Measurements from ENCODE around the gene LTBP1.

Gene LTBP1

DNA sequence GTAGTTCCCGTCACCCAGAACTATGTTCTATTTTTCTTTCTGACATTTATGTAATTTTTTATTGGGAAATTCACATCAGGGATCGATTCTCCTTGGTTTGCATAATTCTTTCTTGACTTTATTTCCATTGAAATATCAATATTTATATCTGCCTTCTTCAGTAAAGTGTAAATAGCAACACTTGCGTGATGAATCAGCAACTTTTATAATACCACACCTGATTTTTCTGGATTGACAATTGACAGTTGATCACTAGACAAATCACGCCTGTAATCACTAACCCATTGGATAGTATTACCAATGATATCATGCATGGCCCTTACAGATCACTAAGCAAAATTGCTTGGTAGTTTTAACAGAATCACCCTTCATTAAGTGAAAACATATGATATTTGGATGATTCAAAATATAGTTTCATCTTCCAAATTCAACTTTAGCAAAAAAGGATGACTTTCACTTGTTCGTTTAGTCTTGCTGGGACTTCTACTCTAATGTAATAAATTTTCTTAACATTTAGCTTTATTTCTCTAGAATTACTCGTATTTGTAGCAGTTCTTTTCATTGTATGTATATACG lies 390.7 kb downstream of the LTBP1 start:
- Histone ChIP-seq H2AFZ (ENCODE audit: low read length, unreplicated experiment) (no peak overlapping the region), H3K36me3 (ENCODE audit: insufficient read depth, low read length) (0 out of 2 replicates have a peak, but pooled peaks cover 3% of the 10 kb centered on the region), H3K27ac (ENCODE audit: low read depth, low read length) (no peak overlapping the region), H3K4me3 (ENCODE audit: low read depth, low read length) (no peak overlapping the region), H3K4me1 (ENCODE audit: control insufficient read depth, insufficient read depth, low read length, unreplicated experiment) (peaks cover 14% of the 10 kb centered on the region), H3K79me2 (ENCODE audit: control insufficient read depth, insufficient read depth, low read length, unreplicated experiment) (no peaks in the 10 kb centered on the region), H3K27me3 (ENCODE audit: insufficient read depth, low read length) (no peaks in the 10 kb centered on the region)

DNA sequence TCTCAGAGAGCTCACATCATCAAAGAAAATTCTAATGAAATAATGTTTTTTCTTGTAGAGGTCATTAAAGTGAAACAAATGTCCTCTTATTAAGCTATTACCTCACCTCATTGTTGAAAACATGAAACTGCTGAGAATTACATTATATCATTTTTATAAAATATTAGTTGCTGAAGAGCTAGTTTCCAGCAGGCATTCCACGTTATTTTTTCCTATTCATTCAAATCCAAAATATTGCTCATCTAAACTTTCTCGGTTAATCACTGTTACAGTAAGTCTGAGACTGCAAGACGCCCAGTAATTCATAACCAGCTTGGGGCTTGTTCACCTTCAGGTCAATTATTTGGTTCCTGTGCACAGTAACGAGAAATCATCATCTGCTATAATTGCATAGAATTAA lies 391.2 kb downstream of the LTBP1 start:
- H3K36me3 ChIP-seq (ENCODE audit: insufficient read depth, low read length), result 0 out of 2 replicates have a peak, but pooled peaks cover 3% of the 10 kb centered on the region

DNA sequence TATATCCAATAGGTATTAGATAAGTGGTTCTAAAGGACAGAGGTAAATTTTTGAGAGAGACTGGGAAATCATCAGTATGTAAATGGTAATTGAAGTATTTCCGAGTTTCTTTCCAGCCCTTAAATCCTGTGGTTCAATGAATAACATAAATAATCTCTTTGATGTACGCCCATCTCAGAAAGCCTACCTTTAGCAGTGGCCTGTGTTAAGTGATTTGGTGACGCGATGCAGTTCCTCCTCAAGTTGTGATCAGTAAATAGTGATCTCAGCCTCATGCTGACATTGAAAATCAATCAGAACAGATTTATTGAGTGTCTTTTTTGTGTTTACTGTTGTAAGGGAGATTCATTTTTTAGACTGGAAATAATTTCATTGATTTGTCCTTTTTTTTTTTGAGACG lies 392.5 kb downstream of the LTBP1 start:
- H3K79me2 ChIP-seq (ENCODE audit: control insufficient read depth, insufficient read depth, low read length, unreplicated experiment), result no peaks in the 10 kb centered on the region
- no peaks in the 10 kb centered on the region for H3K27me3 ChIP-seq (ENCODE audit: insufficient read depth, low read length)
- no peak overlapping the region for H3K4me3 ChIP-seq (ENCODE audit: low read depth, low read length)
- H3K36me3 ChIP-seq (ENCODE audit: insufficient read depth, low read length), result 0 out of 2 replicates have a peak, but pooled peaks cover 3% of the 10 kb centered on the region
- H3K4me1 ChIP-seq (ENCODE audit: control insufficient read depth, insufficient read depth, low read length, unreplicated experiment), result peaks cover 14% of the 10 kb centered on the region
- H2AFZ ChIP-seq (ENCODE audit: low read length, unreplicated experiment), result no peak overlapping the region
- H3K27ac ChIP-seq (ENCODE audit: low read depth, low read length), result no peak overlapping the region

More for the DNA sequence above, 391.2 kb downstream of the LTBP1 start:
- Histone ChIP-seq H3K27ac (ENCODE audit: low read depth, low read length) (no peak overlapping the region), H3K27me3 (ENCODE audit: insufficient read depth, low read length) (no peaks in the 10 kb centered on the region), H3K79me2 (ENCODE audit: control insufficient read depth, insufficient read depth, low read length, unreplicated experiment) (no peaks in the 10 kb centered on the region), H2AFZ (ENCODE audit: low read length, unreplicated experiment) (no peak overlapping the region), H3K4me3 (ENCODE audit: low read depth, low read length) (no peak overlapping the region), H3K4me1 (ENCODE audit: control insufficient read depth, insufficient read depth, low read length, unreplicated experiment) (peaks cover 14% of the 10 kb centered on the region)

DNA sequence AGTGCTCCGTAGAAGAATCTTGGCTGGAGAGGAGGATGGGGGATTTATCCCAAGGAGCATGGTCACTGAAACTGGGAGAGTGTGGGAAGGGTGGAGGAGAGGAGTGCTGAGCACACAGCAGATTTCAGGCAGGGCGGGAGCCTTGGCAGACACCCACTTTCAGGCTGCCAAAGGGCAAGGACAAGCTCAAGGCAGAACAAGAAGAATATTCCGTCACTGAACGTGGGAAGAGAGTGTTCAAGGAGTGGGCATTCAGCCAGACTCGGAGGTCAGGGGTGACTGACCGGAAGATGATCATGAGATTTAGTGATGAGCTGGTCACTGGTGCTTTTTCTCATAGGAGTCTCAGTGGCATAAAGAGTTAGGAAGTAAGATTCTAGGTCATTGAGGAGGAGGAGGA lies 393.5 kb downstream of the LTBP1 start:
- Histone ChIP-seq H3K4me3 (ENCODE audit: low read depth, low read length) (no peak overlapping the region), H3K4me1 (ENCODE audit: control insufficient read depth, insufficient read depth, low read length, unreplicated experiment) (peaks cover 14% of the 10 kb centered on the region), H2AFZ (ENCODE audit: low read length, unreplicated experiment) (no peak overlapping the region), H3K79me2 (ENCODE audit: control insufficient read depth, insufficient read depth, low read length, unreplicated experiment) (no peaks in the 10 kb centered on the region), H3K27me3 (ENCODE audit: insufficient read depth, low read length) (no peaks in the 10 kb centered on the region), H3K27ac (ENCODE audit: low read depth, low read length) (peak overlapping the region; percentile 50; the same call in 1 of the 2 replicates), H3K36me3 (ENCODE audit: insufficient read depth, low read length) (0 out of 2 replicates have a peak, but pooled peaks cover 3% of the 10 kb centered on the region)

DNA sequence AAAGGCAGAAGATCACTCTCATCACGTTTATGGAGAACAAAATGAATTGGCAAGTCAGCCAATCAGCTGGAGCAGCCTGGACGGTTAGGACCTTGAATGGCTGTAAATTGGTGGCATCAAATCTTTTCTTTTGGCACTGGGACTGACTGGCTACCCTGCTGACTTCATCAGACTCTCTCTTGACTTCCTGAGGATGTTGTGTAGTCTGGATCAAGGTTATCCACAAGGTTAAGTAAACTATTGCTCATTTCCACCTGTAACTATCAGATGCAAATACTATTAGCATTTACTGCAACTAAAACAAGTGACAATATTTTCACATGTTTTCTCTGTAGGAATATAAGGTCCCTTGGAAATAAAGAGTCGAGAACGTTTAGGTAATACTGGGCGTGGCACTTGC lies 395.4 kb downstream of the LTBP1 start:
- H3K27me3 ChIP-seq (ENCODE audit: insufficient read depth, low read length), result no peaks in the 10 kb centered on the region
- no peak overlapping the region for H2AFZ ChIP-seq (ENCODE audit: low read length, unreplicated experiment)
- no peaks in the 10 kb centered on the region for H3K79me2 ChIP-seq (ENCODE audit: control insufficient read depth, insufficient read depth, low read length, unreplicated experiment)
- H3K36me3 ChIP-seq (ENCODE audit: insufficient read depth, low read length), result 0 out of 2 replicates have a peak, but pooled peaks cover 3% of the 10 kb centered on the region
- no peak overlapping the region for H3K4me3 ChIP-seq (ENCODE audit: low read depth, low read length)
- peaks cover 14% of the 10 kb centered on the region for H3K4me1 ChIP-seq (ENCODE audit: control insufficient read depth, insufficient read depth, low read length, unreplicated experiment)
- no peak overlapping the region for H3K27ac ChIP-seq (ENCODE audit: low read depth, low read length)

DNA sequence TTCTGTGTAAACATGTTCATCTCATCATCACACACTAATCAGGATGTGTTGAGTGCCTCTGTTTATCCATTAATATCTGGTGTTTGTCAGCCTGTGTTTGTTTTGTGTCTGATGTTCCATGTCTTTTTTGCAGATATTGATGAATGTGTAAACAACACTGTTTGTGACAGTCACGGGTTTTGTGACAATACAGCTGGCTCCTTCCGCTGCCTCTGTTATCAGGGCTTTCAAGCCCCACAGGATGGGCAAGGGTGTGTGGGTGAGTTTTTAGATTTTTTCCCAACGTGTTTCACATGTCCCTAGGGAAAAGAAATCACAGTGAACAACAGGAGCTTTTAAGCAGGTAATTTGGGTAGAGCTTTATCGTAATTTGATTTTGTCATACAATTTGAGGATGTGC lies 396.0 kb downstream of the LTBP1 start:
- H3K4me1 ChIP-seq (ENCODE audit: control insufficient read depth, insufficient read depth, low read length, unreplicated experiment), result peaks cover 14% of the 10 kb centered on the region
- H3K27me3 ChIP-seq (ENCODE audit: insufficient read depth, low read length), result no peaks in the 10 kb centered on the region
- no peak overlapping the region for H3K4me3 ChIP-seq (ENCODE audit: low read depth, low read length)
- 0 out of 2 replicates have a peak, but pooled peaks cover 4% of the 10 kb centered on the region for H3K36me3 ChIP-seq (ENCODE audit: insufficient read depth, low read length)
- no peak overlapping the region for H3K27ac ChIP-seq (ENCODE audit: low read depth, low read length)
- no peak overlapping the region for H2AFZ ChIP-seq (ENCODE audit: low read length, unreplicated experiment)
- H3K79me2 ChIP-seq (ENCODE audit: control insufficient read depth, insufficient read depth, low read length, unreplicated experiment), result no peaks in the 10 kb centered on the region

DNA sequence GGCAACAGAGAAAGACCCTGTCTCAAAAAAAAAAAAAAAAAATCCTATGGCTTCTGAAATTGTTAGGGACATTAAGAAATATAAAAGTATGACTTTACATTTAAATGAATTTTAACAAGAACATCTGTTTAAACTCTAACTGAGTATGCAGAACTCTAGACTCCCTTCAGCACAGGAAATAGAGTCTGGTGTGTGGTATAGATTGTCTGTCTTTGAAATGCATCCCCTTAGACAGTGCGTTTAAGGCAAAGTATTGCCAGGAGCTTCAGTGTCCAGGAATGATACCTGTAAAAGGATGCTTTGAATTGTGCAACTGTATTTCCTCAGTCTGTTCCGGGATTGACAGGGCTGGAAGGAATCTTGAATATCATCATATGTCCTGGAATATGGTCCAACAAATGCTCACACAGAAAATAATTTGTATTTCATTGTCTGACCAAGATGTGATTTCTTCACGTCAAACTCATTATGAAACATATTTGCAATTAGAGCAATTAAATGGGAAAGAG lies 396.7 kb downstream of the LTBP1 start:
- Histone ChIP-seq H3K79me2 (ENCODE audit: control insufficient read depth, insufficient read depth, low read length, unreplicated experiment) (no peaks in the 10 kb centered on the region), H3K27ac (ENCODE audit: low read depth, low read length) (no peak overlapping the region), H2AFZ (ENCODE audit: low read length, unreplicated experiment) (no peak overlapping the region), H3K4me1 (ENCODE audit: control insufficient read depth, insufficient read depth, low read length, unreplicated experiment) (peaks cover 14% of the 10 kb centered on the region), H3K4me3 (ENCODE audit: low read depth, low read length) (no peak overlapping the region), H3K27me3 (ENCODE audit: insufficient read depth, low read length) (no peaks in the 10 kb centered on the region), H3K36me3 (ENCODE audit: insufficient read depth, low read length) (0 out of 2 replicates have a peak, but pooled peaks cover 6% of the 10 kb centered on the region)

DNA sequence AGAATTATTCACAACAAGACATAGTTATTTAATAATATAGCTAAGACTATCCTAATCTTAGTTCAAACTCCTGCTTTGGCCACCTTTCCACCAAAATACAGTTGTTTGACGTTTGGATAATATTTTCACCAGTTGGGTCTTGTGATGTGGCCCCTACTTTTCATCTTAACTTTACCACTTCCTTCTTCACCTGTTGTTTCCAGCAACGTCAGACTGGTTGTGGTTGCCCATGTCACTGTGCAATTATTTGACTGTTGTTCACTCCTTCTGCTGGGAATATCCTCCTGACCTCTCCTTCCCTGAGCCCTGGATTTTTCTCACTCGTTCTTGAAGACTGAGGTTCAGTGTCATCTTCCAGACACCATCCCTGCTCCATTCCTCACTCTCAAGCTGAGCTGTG lies 397.5 kb downstream of the LTBP1 start:
- Histone ChIP-seq H3K27ac (ENCODE audit: low read depth, low read length) (no peak overlapping the region), H3K27me3 (ENCODE audit: insufficient read depth, low read length) (no peaks in the 10 kb centered on the region), H2AFZ (ENCODE audit: low read length, unreplicated experiment) (no peak overlapping the region), H3K4me1 (ENCODE audit: control insufficient read depth, insufficient read depth, low read length, unreplicated experiment) (peaks cover 14% of the 10 kb centered on the region), H3K36me3 (ENCODE audit: insufficient read depth, low read length) (0 out of 2 replicates have a peak, but pooled peaks cover 6% of the 10 kb centered on the region), H3K4me3 (ENCODE audit: low read depth, low read length) (no peak overlapping the region), H3K79me2 (ENCODE audit: control insufficient read depth, insufficient read depth, low read length, unreplicated experiment) (no peaks in the 10 kb centered on the region)

DNA sequence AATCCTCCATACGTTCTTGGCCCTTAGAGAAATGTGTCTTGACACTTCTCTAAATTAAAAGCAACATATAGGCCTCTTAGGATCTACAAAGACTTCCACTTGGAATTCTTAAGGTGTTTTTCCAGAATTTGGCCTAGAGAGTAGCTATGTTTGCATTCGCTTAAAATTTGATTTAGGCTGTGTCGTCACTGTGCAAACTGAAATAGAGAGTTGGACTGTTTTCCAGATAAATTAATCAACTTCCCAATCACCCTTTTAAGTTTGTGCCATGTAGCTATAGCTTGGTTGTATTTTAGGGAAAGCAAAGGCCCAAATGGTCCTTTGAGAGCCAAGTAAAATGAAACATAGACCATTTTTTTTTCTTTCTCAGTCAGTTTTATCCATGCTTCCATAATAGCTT lies 401.1 kb downstream of the LTBP1 start:
- Histone ChIP-seq H3K4me3 (ENCODE audit: low read depth, low read length) (no peak overlapping the region), H3K79me2 (ENCODE audit: control insufficient read depth, insufficient read depth, low read length, unreplicated experiment) (no peaks in the 10 kb centered on the region), H3K36me3 (ENCODE audit: insufficient read depth, low read length) (0 out of 2 replicates have a peak, but pooled peaks cover 3% of the 10 kb centered on the region), H2AFZ (ENCODE audit: low read length, unreplicated experiment) (no peak overlapping the region), H3K27ac (ENCODE audit: low read depth, low read length) (no peak overlapping the region), H3K27me3 (ENCODE audit: insufficient read depth, low read length) (no peaks in the 10 kb centered on the region), H3K4me1 (ENCODE audit: control insufficient read depth, insufficient read depth, low read length, unreplicated experiment) (no peaks in the 10 kb centered on the region)

DNA sequence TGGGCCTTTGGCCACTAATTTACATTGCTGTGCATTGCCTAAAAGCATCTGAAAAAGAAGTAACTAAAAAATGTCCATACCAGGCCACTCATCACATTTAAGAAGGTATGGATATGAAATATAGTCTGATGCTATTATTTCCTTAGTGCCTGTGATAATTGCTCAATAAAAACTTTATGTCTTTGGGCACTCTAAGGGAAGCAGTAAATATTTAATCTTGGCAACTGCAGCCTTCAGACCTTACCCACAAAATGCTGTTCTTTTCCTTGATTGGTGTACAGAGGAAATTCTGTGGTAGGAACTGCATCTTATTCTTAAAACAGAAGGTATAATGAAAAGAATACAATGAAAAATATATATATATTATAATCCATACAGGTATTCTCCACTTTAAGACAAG lies 403.9 kb downstream of the LTBP1 start:
- H3K79me2 ChIP-seq (ENCODE audit: control insufficient read depth, insufficient read depth, low read length, unreplicated experiment), result no peaks in the 10 kb centered on the region
- no peaks in the 10 kb centered on the region for H3K27me3 ChIP-seq (ENCODE audit: insufficient read depth, low read length)
- no peak overlapping the region for H3K27ac ChIP-seq (ENCODE audit: low read depth, low read length)
- no peak overlapping the region for H3K4me3 ChIP-seq (ENCODE audit: low read depth, low read length)
- H3K36me3 ChIP-seq (ENCODE audit: insufficient read depth, low read length), result peaks cover 17% of the 10 kb centered on the region
- no peak overlapping the region for H2AFZ ChIP-seq (ENCODE audit: low read length, unreplicated experiment)
- no peaks in the 10 kb centered on the region for H3K4me1 ChIP-seq (ENCODE audit: control insufficient read depth, insufficient read depth, low read length, unreplicated experiment)

DNA sequence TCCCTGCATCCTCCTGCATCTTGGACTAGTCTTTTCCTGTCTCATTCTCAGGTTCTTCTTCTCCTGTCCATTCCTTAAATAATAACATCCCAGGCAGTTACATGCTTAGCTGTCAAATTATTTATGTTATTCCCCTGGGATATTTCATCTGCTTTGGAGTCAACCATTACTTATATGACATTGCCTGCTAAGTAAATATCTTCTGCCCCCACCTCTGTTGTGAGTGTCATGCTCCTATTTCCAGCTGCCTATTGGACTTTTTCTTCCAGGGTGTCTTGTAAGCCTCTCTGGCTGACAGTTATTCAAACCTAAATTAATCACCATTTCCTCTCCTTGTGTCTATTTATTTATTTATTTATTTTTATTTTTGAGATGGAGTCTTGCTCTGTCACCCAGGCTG lies 405.0 kb downstream of the LTBP1 start:
- Histone ChIP-seq H3K36me3 (ENCODE audit: insufficient read depth, low read length) (peaks cover 27% of the 10 kb centered on the region), H3K27ac (ENCODE audit: low read depth, low read length) (no peak overlapping the region)

More for the DNA sequence above, 405.0 kb downstream of the LTBP1 start:
- H3K79me2 ChIP-seq (ENCODE audit: control insufficient read depth, insufficient read depth, low read length, unreplicated experiment), result no peaks in the 10 kb centered on the region
- no peaks in the 10 kb centered on the region for H3K27me3 ChIP-seq (ENCODE audit: insufficient read depth, low read length)
- H3K4me3 ChIP-seq (ENCODE audit: low read depth, low read length), result no peak overlapping the region
- no peaks in the 10 kb centered on the region for H3K4me1 ChIP-seq (ENCODE audit: control insufficient read depth, insufficient read depth, low read length, unreplicated experiment)
- H2AFZ ChIP-seq (ENCODE audit: low read length, unreplicated experiment), result no peak overlapping the region
